GM12878 (cell line): ENCODE results near the gene TCF4. TPM values are rescaled to one million over a fixed set of nuclear protein-coding genes. Genes with fewer than 3 reads are reported as not detected.
A peak's percentile ranks its signal among the peaks of the same experiment; 100 is the strongest.

Experiments
- ATAC-seq: fragments of 200-7000 bp; cut with Tn5 transposase; 3 replicates; pipeline ENCODE4 v1.9.1; 2020; ENCODE audit warnings: mild to moderate bottlenecking, moderate library complexity
- BruUV-seq: library from RNA; stranded (reverse); fragments of 400-500 nt; replicated peaks from 2 replicates; lab custom pipeline; 2021; lab: Mats Ljungman, UMichigan
- CTCF ChIA-PET: fragments of 300-600 bp; sonication (Branson Sonifier 250); formaldehyde crosslinking; extraction: SDS; loops from one replicate; lab custom pipeline; 2021; ENCODE audit warnings: inconsistent platforms; lab: Yijun Ruan, JAX
- POLR2A ChIA-PET: fragments of 350-600 bp; formaldehyde crosslinking; extraction: SDS; loops from one replicate; lab custom pipeline; 2021; ENCODE audit warnings: inconsistent platforms; lab: Charles Lee
- RAD21 ChIA-PET: fragments of 300-600 bp; sonication (Branson Sonifier 250); formaldehyde crosslinking; loops from one replicate; lab custom pipeline; 2023; ENCODE audit warnings: antibody characterized with exemption; ENCODE audit not compliant: unreplicated experiment; lab: Charles Lee
- SMC1A ChIA-PET: fragments of 300-600 bp; sonication (Branson Sonifier 250); formaldehyde crosslinking; loops from one replicate; lab custom pipeline; 2023; ENCODE audit not compliant: unreplicated experiment, uncharacterized antibody; lab: Charles Lee
- DNase-seq: peaks from one replicate; pipeline ENCODE4 v3.0.0-alpha.2; 2011; ENCODE audit warnings: low read depth, low spot score
- FAIRE-seq: peaks from 3 replicates; lab custom pipeline; 2011; peaks lifted over from hg19 to GRCh38; lab: Jason Lieb, UNC
- H2AFZ ChIP-seq: 2 replicates; pipeline ENCODE4 v1.6.0; 2011; ENCODE audit warnings: low read depth, low read length, control low read depth; ENCODE audit not compliant: control insufficient read depth
- H3K27ac ChIP-seq: 2 replicates; pipeline ENCODE4 v1.5.1; 2011; ENCODE audit warnings: control low read depth; ENCODE audit not compliant: control insufficient read depth, insufficient read depth
- H3K27me3 ChIP-seq, 2 experiments: replicated peaks in 1 of 2; 2 replicates each; pipeline versions ENCODE4 v1.6.0 to v1.6.1; 2011; ENCODE audit warnings: low read length in 1 of 2; ENCODE audit not compliant: control insufficient read depth in 2 of 2, insufficient read depth in 2 of 2
- H3K36me3 ChIP-seq, 2 experiments: 2 replicates each; pipeline ENCODE4 v1.5.1; 2011; ENCODE audit warnings: low read length in 1 of 2; ENCODE audit not compliant: control insufficient read depth in 2 of 2, insufficient read depth in 2 of 2
- H3K4me1 ChIP-seq: 2 replicates; pipeline ENCODE4 v1.6.1; 2011; ENCODE audit warnings: mild to moderate bottlenecking, low read length, moderate library complexity, mixed read lengths; ENCODE audit not compliant: control insufficient read depth, insufficient read depth
- H3K4me2 ChIP-seq: 2 replicates; pipeline ENCODE4 v1.6.0; 2011; ENCODE audit warnings: control low read depth; ENCODE audit not compliant: control insufficient read depth, insufficient read depth
- H3K4me3 ChIP-seq: fragments of 200-600 bp; sonication (generic); 2 replicates; pipeline ENCODE4 v1.5.1; 2016
- H3K79me2 ChIP-seq: 2 replicates; pipeline ENCODE4 v1.6.0; 2011; ENCODE audit warnings: low read length; ENCODE audit not compliant: control insufficient read depth, insufficient read depth
- H3K9ac ChIP-seq: 2 replicates; pipeline ENCODE4 v1.8.0; 2011; ENCODE audit warnings: low read length, control low read depth, mixed read lengths; ENCODE audit not compliant: control insufficient read depth, insufficient read depth
- H3K9me3 ChIP-seq: replicated peaks from 3 replicates; pipeline ENCODE4 v1.5.1; 2011; ENCODE audit warnings: mild to moderate bottlenecking, low read length; ENCODE audit not compliant: control insufficient read depth, insufficient read depth
- H4K20me1 ChIP-seq: 2 replicates; pipeline ENCODE4 v1.6.0; 2011; ENCODE audit not compliant: control insufficient read depth, insufficient read depth
- E2F4 ChIP-seq: IDR thresholded peaks from 2 replicates; pipeline ENCODE4 v1.6.1; 2012; ENCODE audit warnings: low read depth, low read length, improper control_type of control experiment
- EED ChIP-seq: sonication (generic); IDR thresholded peaks from 2 replicates; pipeline ENCODE4 v1.6.1; 2016; ENCODE audit warnings: antibody characterized with exemption, low read depth
- ESRRA ChIP-seq: IDR thresholded peaks from 2 replicates; pipeline ENCODE4 v1.6.1; 2012; ENCODE audit warnings: mild to moderate bottlenecking, low read length, improper control_type of control experiment
- FOXM1 ChIP-seq: IDR thresholded peaks from 2 replicates; pipeline ENCODE4 v1.6.1; 2012; ENCODE audit warnings: low read depth, mild to moderate bottlenecking, inconsistent platforms, low read length, moderate library complexity
- MAX ChIP-seq: IDR thresholded peaks from 2 replicates; pipeline ENCODE4 v1.6.1; 2012; ENCODE audit warnings: low read depth, low read length, improper control_type of control experiment
- NFIC ChIP-seq: IDR thresholded peaks from 2 replicates; pipeline ENCODE4 v1.6.1; 2012; ENCODE audit warnings: low read depth, mild to moderate bottlenecking, inconsistent platforms, low read length, moderate library complexity
- PKNOX1 ChIP-seq: fragments of 450-650 bp; IDR thresholded peaks from 2 replicates; pipeline ENCODE4 v1.6.1; 2016; ENCODE audit warnings: mild to moderate bottlenecking
- RCOR1 ChIP-seq: conservative IDR thresholded peaks from 2 replicates; pipeline ENCODE4 v1.6.1; 2012; ENCODE audit warnings: low read depth, low read length, improper control_type of control experiment
- RUNX3 ChIP-seq: IDR thresholded peaks from 2 replicates; pipeline ENCODE4 v1.6.1; 2012; ENCODE audit warnings: low read length, inconsistent platforms
- SMC3 ChIP-seq: IDR thresholded peaks from 2 replicates; pipeline ENCODE4 v1.6.1; 2011; ENCODE audit warnings: low read length, improper control_type of control experiment, borderline replicate concordance
- TARDBP ChIP-seq: IDR thresholded peaks from 2 replicates; pipeline ENCODE4 v1.6.1; 2016; ENCODE audit warnings: borderline replicate concordance
- ZNF274 ChIP-seq: IDR thresholded peaks from one replicate; pipeline ENCODE4 v1.8.0; 2011; ENCODE audit not compliant: insufficient read length, insufficient read depth
- ZNF622 ChIP-seq: fragments of 450-650 bp; IDR thresholded peaks from 2 replicates; pipeline ENCODE4 v1.6.1; 2017; ENCODE audit warnings: mild to moderate bottlenecking, inconsistent platforms
- WGBS: methylation state at CpG from one replicate; pipeline ENCODE4 v1.1.6; 2016; ENCODE audit warnings: low lambda C conversion rate; ENCODE audit not compliant: insufficient replicate concordance, insufficient coverage; ENCODE audit errors: missing lambda C conversion rate; 5-methylcytosine and 5-hydroxymethylcytosine counted together
- in situ Hi-C: fragments of 300-500 bp; cut with MboI; formaldehyde crosslinking; loops from 9 replicates; pipeline ENCODE4 v1.14.3; 2018; ENCODE audit warnings: mixed read lengths
- intact Hi-C: fragments of 100-400 bp; cut with micrococcal nuclease; formaldehyde crosslinking; loops from one replicate; pipeline ENCODE4 v1.14.2; 2022; ENCODE audit not compliant: unreplicated experiment
- polyA plus RNA-seq, 11 experiments: library from polyadenylated mRNA; depleted of rRNA in 4 of 11; unstranded in 6 of 11; stranded (reverse) in 5 of 11; fragments of >200 nt; fragmentation: Nextera tagmentation in 4 of 11; fragmentation: Illumina TruSeq in 1 of 11; extraction: Ambion mirVana in 4 of 11; extraction: Trizol in 1 of 11; gene quantifications; 1 replicate in 1 of 11; 2 replicates in 10 of 11; pipeline versions ENCODE4 v1.2.1 to v1.2.3, GENCODE V29; 2011 to 2016; ENCODE audit warnings: inconsistent platforms in 2 of 11, missing spikeins in 2 of 11, low read depth in 1 of 11
- total RNA-seq, 4 experiments: library from RNA; depleted of rRNA in 3 of 4; stranded (reverse); fragments of >200 nt in 3 of 4; fragmentation: Illumina TruSeq in 1 of 4; extraction: Trizol in 1 of 4; gene quantifications; 2 replicates each; pipeline versions ENCODE4 v1.2.1 to v1.2.3, GENCODE V29; 2013 to 2021
- TF ChIP-seq, protein P1 (sequence below): fragments of 450-650 bp; IDR thresholded peaks from 2 replicates; pipeline ENCODE4 v1.6.1; 2018; ENCODE audit warnings: mild to moderate bottlenecking, low read depth, moderate library complexity; ENCODE audit not compliant: partially characterized antibody

The TCF4 gene
- total and polyA plus RNA-seq, 10 of the 15 experiments (the other 5 are each of a cell fraction or from before 2014, with no cell fraction given) = 15.2 to 94.0 (median 31.5) TPM

- ChIA-PET RAD21 (interaction anchor here (1.0 kb wide), 1 partner anchor 18 kb away, joined by 3 read pairs; no protein-coding TSS in a partner anchor), POLR2A (interaction anchor here (1.0 kb wide), 1 partner anchor 12 kb away, joined by 3 read pairs; no protein-coding TSS in a partner anchor), CTCF (interaction anchor here (0.7 to 1.3 kb wide), 2 partner anchors 22 to 66 kb away, joined by 3 read pairs; no protein-coding TSS in a partner anchor), SMC1A (interaction anchor here (1.1 to 1.6 kb wide), 3 partner anchors 10 to 19 kb away, joined by 3 to 4 read pairs (median 3); no protein-coding TSS in a partner anchor)
- H2AFZ ChIP-seq = no peak overlapping the region
- H3K27ac ChIP-seq = no peak overlapping the region
- in situ Hi-C loops (loop anchor here (25.0 kb wide), 1 partner anchor 1038 kb away; the partner anchor contains the start of gene POLI), intact Hi-C loops (no loop called here)
- no peak overlapping the region for H3K9ac ChIP-seq
- H3K36me3 ChIP-seq = peaks cover 7% of the 10 kb centered on the region in 2 experiments; a peak in 3 of 4 replicates
- DNase-seq (no peak), FAIRE-seq (no peak), ATAC-seq (no peak)
- peaks cover 2% of the 10 kb centered on the region; the same call in 2 of the 3 replicates for H3K9me3 ChIP-seq
- BruUV-seq = no TSS peak
- TF ChIP-seq RUNX3 = no peak
- no peak for TF ChIP-seq RCOR1
- TF ChIP-seq SMC3 = no peak
- no peak for TF ChIP-seq ESRRA
- no peak for TF ChIP-seq TARDBP
- TF ChIP-seq ZNF622 = no peak
- no peak for TF ChIP-seq NFIC
- TF ChIP-seq MAX = no peak
- TF ChIP-seq PKNOX1 = no peak
- TF ChIP-seq, protein P1, sequence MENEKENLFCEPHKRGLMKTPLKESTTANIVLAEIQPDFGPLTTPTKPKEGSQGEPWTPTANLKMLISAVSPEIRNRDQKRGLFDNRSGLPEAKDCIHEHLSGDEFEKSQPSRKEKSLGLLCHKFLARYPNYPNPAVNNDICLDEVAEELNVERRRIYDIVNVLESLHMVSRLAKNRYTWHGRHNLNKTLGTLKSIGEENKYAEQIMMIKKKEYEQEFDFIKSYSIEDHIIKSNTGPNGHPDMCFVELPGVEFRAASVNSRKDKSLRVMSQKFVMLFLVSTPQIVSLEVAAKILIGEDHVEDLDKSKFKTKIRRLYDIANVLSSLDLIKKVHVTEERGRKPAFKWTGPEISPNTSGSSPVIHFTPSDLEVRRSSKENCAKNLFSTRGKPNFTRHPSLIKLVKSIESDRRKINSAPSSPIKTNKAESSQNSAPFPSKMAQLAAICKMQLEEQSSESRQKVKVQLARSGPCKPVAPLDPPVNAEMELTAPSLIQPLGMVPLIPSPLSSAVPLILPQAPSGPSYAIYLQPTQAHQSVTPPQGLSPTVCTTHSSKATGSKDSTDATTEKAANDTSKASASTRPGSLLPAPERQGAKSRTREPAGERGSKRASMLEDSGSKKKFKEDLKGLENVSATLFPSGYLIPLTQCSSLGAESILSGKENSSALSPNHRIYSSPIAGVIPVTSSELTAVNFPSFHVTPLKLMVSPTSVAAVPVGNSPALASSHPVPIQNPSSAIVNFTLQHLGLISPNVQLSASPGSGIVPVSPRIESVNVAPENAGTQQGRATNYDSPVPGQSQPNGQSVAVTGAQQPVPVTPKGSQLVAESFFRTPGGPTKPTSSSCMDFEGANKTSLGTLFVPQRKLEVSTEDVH = no peak
- TF ChIP-seq FOXM1 = no peak
- no peak for TF ChIP-seq EED
- TF ChIP-seq ZNF274 = no peak
- TF ChIP-seq E2F4 = no peak
- peak overlapping the region; percentile 18; the same call in 1 of the 2 replicates for H3K4me3 ChIP-seq
- peaks cover 4% of the 10 kb centered on the region; the same call in 1 of the 2 replicates for H4K20me1 ChIP-seq
- no peak overlapping the region; the same call in 1 of the 2 replicates for H3K4me2 ChIP-seq
- peaks cover 92% of the 10 kb centered on the region for H3K79me2 ChIP-seq
- H3K4me1 ChIP-seq = peaks cover 27% of the 10 kb centered on the region
- no peaks in the 10 kb centered on the region for H3K27me3 ChIP-seq
- WGBS = 2% methylated on average over 11 of the region's 11 CpGs
Observed at GRCh38 chr18:55300421-55300935, 287.5 kb downstream of the TCF4 start.
